Measurements from ENCODE around the gene ERBB2. TPM values are rescaled to one million over a fixed set of nuclear protein-coding genes. Genes with fewer than 3 reads are reported as not detected.

The ERBB2 gene
- total and polyA plus RNA-seq, 9 of the 15 experiments (the other 6 are each of a cell fraction or from before 2014, with no cell fraction given) = 0.74 to 5.6 (median 3.3) TPM

- TF ChIP-seq RERE (CRISPR knock-in tag; IDR thresholded peaks at IDR 0.05; ENCODE audit: borderline replicate concordance) (no peak), SNIP1 (IDR thresholded peaks at IDR 0.05; ENCODE audit: low read depth) (no peak), ERF (CRISPR knock-in tag; IDR thresholded peaks at IDR 0.05) (peak; percentile 83; the same call in 1 of the 2 replicates), ZNF778 (CRISPR knock-in tag; IDR thresholded peaks at IDR 0.05) (no peak), DIDO1 (tag; IDR thresholded peaks at IDR 0.05; ENCODE audit: low read depth) (no peak), HMG20A (CRISPR knock-in tag; conservative IDR thresholded peaks at IDR 0.05) (no peak), ZNF282 (CRISPR knock-in tag; IDR thresholded peaks at IDR 0.05) (no peak), HLTF (IDR thresholded peaks at IDR 0.05) (no peak), MYNN (IDR thresholded peaks at IDR 0.05) (no peak), MYNN (CRISPR knock-in tag; IDR thresholded peaks at IDR 0.05) (no peak), THRAP3 (IDR thresholded peaks at IDR 0.05; ENCODE audit: borderline replicate concordance) (no peak), ZNF124 (CRISPR knock-in tag; IDR thresholded peaks at IDR 0.05) (no peak), NR2C1 (IDR thresholded peaks at IDR 0.05) (no peak), NR2C1 (tag; IDR thresholded peaks at IDR 0.05) (peak; percentile 38; the same call in 1 of the 2 replicates), RBM14 (IDR thresholded peaks at IDR 0.05; ENCODE audit: borderline replicate concordance, insufficient read depth, low read depth, low read length) (no peak), POLR2AphosphoS2 (IDR thresholded peaks at IDR 0.05; ENCODE audit: low read length) (no peak), NFE2L1 (tag; IDR thresholded peaks at IDR 0.05; ENCODE audit: borderline replicate concordance, low read depth) (no peak), BCOR (IDR thresholded peaks at IDR 0.05) (no peak), NCOA6 (IDR thresholded peaks at IDR 0.05) (no peak), ZFX (CRISPR knock-in tag; IDR thresholded peaks at IDR 0.05) (peak; percentile 96), ZNF197 (CRISPR knock-in tag; IDR thresholded peaks at IDR 0.05; ENCODE audit: low read depth) (no peak), ZFP1 (CRISPR knock-in tag; IDR thresholded peaks at IDR 0.05) (no peak), GABPA (tag; conservative IDR thresholded peaks at IDR 0.05; ENCODE audit: low read depth) (peak; percentile 79), ZNF507 (tag; conservative IDR thresholded peaks at IDR 0.05) (no peak), CTCF (IDR thresholded peaks at IDR 0.05 in 2 of 3, conservative IDR thresholded peaks at IDR 0.05 in 1 of 3; ENCODE audit: insufficient read depth in 2 of 3, low read depth in 1 of 3, low read length in 3 of 3) (peak; percentile 82 to 93 (median 92))
These were observed 54.5 kb downstream of the ERBB2 start (continued) for GRCh38 chr17:39754161-39754957.
